Activated T-helper 1 cell treated with anti-CD3 and anti-CD28 coated beads, Interleukin-12 subunit alpha, Interleukin-12 subunit beta, Interleukin-2, Interleukin-4 antibody, amounts not matched to agents 30 ng/mL and 10 ng/mL and 1 ng/mL, durations not matched to agents 14 hours and 24 hours and 36 hours (primary cell): Measurements from ENCODE around the gene REP15. TPM values are rescaled to one million over a fixed set of nuclear protein-coding genes. Genes with fewer than 3 reads are reported as not detected.
"Not testable (repeated sequence)": the region's sequence is repeated elsewhere in the genome, so short reads cannot be mapped to it uniquely, and the experiment has no call there.

ENCODE experiments used
- DNase-seq: peaks from one replicate; pipeline ENCODE4 v3.0.0; 2021; ENCODE audit warnings: low spot score
- H3K27ac Mint-ChIP-seq: one replicate; pipeline ENCODE4 v1.8.0; 2021; ENCODE audit warnings: mild to moderate bottlenecking, mixed read lengths
- H3K27me3 Mint-ChIP-seq: one replicate; pipeline ENCODE4 v1.8.0; 2022; ENCODE audit warnings: mild to moderate bottlenecking, moderate library complexity, mixed read lengths; ENCODE audit not compliant: insufficient read depth
- H3K36me3 Mint-ChIP-seq: one replicate; pipeline ENCODE4 v1.8.0; 2021; ENCODE audit warnings: low read depth, mixed read lengths
- H3K4me1 Mint-ChIP-seq: one replicate; pipeline ENCODE4 v1.8.0; 2021; ENCODE audit warnings: low read depth, mixed read lengths
- H3K4me3 Mint-ChIP-seq: one replicate; pipeline ENCODE4 v1.8.0; 2021; ENCODE audit warnings: mild to moderate bottlenecking, moderate library complexity, mixed read lengths
- H3K9me3 Mint-ChIP-seq: one replicate; pipeline ENCODE4 v1.8.0; 2021; ENCODE audit warnings: mixed read lengths
- intact Hi-C: fragments of 100-400 bp; cut with micrococcal nuclease; formaldehyde crosslinking; loops from one replicate; pipeline ENCODE4 v1.15.1; 2024
- total RNA-seq: library from RNA; stranded (reverse); gene quantifications from 2 replicates; pipeline ENCODE4 v1.2.3, GENCODE V29; 2022

Gene REP15
- total RNA-seq, 1 donor from 2014 or later = 1.4 TPM

- no peak for DNase-seq
- Mint-ChIP-seq H3K36me3 (peaks cover 35% of the 10 kb centered on the region), H3K27me3 (no peaks in the 10 kb centered on the region), H3K4me1 (peaks cover 15% of the 10 kb centered on the region), H3K9me3 (no peaks in the 10 kb centered on the region), H3K4me3 (no peak overlapping the region), H3K27ac (no peak overlapping the region)
- intact Hi-C loops = no loop called here
Measured at GRCh38 chr12:27743601-27744000, 47.4 kb downstream of the REP15 start.

GRCh38 chr12:27745734-27746133 lies 49.5 kb downstream of the REP15 start:
- H3K4me3 Mint-ChIP-seq, H3K9me3 Mint-ChIP-seq, DNase-seq, H3K27ac Mint-ChIP-seq, H3K4me1 Mint-ChIP-seq, intact Hi-C loops, H3K27me3 Mint-ChIP-seq: not testable (repeated sequence)
- peaks cover 33% of the 10 kb centered on the region for H3K36me3 Mint-ChIP-seq

Other genes with a start within 250 kb of the REP15 start
- gene SMCO2, start 249.7 kb upstream of the REP15 start, total RNA-seq = 0.99 and 1.8 TPM in 2 replicates
- gene PPFIBP1, start 172.2 kb upstream of the REP15 start, total RNA-seq = 53.8 and 55.7 TPM in 2 replicates
- gene MRPS35, start 14.4 kb downstream of the REP15 start, total RNA-seq = 59.8 and 72.2 TPM in 2 replicates
- 19.5 and 21.7 TPM in 2 replicates for gene KLHL42, start 83.8 kb downstream of the REP15 start, total RNA-seq
- gene MANSC4, start 83.8 kb downstream of the REP15 start, total RNA-seq = not detected in 2 replicates